GM19328 (cell line): Measurements from ENCODE around the gene RGL3.
"Not testable (repeated sequence)": the region's sequence is repeated elsewhere in the genome, so short reads cannot be mapped to it uniquely, and the experiment has no call there.

ENCODE experiments used
- ATAC-seq: cut with Tn5 transposase; IDR thresholded peaks from one replicate; pipeline ENCODE4 v1.9.1; 2021; ENCODE audit warnings: mild to moderate bottlenecking, moderate library complexity; ENCODE audit not compliant: unreplicated experiment

RGL3 gene

GRCh38 chr19:11450570-11451326, 31.6 kb upstream of the RGL3 start:
- ATAC-seq = no peak

GRCh38 chr19:11448923-11449554, 29.9 kb upstream of the RGL3 start:
- no peak for ATAC-seq

GRCh38 chr19:11448410-11448809, 29.3 kb upstream of the RGL3 start:
- ATAC-seq = no peak

- ATAC-seq = no peak
Observed at GRCh38 chr19:11447347-11448262, 28.5 kb upstream of the RGL3 start.

GRCh38 chr19:11446652-11447301, 27.7 kb upstream of the RGL3 start:
- no peak for ATAC-seq

GRCh38 chr19:11446271-11446651, 27.1 kb upstream of the RGL3 start:
- no peak for ATAC-seq

GRCh38 chr19:11445141-11445540, 26.0 kb upstream of the RGL3 start:
- ATAC-seq = no peak

GRCh38 chr19:11444059-11444458, 24.9 kb upstream of the RGL3 start:
- no peak for ATAC-seq

- no peak for ATAC-seq
Observed at GRCh38 chr19:11437955-11438354, 18.8 kb upstream of the RGL3 start.

GRCh38 chr19:11435833-11436313, 16.8 kb upstream of the RGL3 start:
- ATAC-seq = no peak

- ATAC-seq = peak; percentile 87
Observed at GRCh38 chr19:11435057-11435832, 16.1 kb upstream of the RGL3 start, which contains the start of the genes ODAD3 and PRKCSH. ODAD3 (minus strand) TSS chr19:11435121; CDS start chr19:11435016, 105 bp downstream. PRKCSH (plus strand) TSS chr19:11435635; CDS start chr19:11436118, 483 bp downstream.

- peak; percentile 2 for ATAC-seq
Observed at GRCh38 chr19:11434703-11435056, 15.6 kb upstream of the RGL3 start.

GRCh38 chr19:11433526-11433925, 14.4 kb upstream of the RGL3 start:
- ATAC-seq = not testable (repeated sequence)

GRCh38 chr19:11426656-11427055, 7.5 kb upstream of the RGL3 start:
- ATAC-seq = no peak

- no peak for ATAC-seq
Observed at GRCh38 chr19:11425719-11426457, 6.8 kb upstream of the RGL3 start.

GRCh38 chr19:11423791-11424181, 4.7 kb upstream of the RGL3 start:
- no peak for ATAC-seq

- ATAC-seq = no peak
Observed at GRCh38 chr19:11423164-11423790, 4.2 kb upstream of the RGL3 start.

GRCh38 chr19:11422163-11423065, 3.3 kb upstream of the RGL3 start:
- ATAC-seq = no peak
